GM18511 (cell line): ENCODE measurements around the gene CEP295NL.
"Not testable (repeated sequence)": the region's sequence is repeated elsewhere in the genome, so short reads cannot be mapped to it uniquely, and the experiment has no call there.

ENCODE experiments used
- ATAC-seq: cut with Tn5 transposase; IDR thresholded peaks from one replicate; pipeline ENCODE4 v1.9.1; 2021; ENCODE audit warnings: mild to moderate bottlenecking, moderate library complexity; ENCODE audit not compliant: unreplicated experiment

CEP295NL gene

GRCh38 chr17:78903101-78903779, at the start of gene CEP295NL:
Gene CEP295NL, minus strand, starts transcription at chr17:78903201. Its CDS starts 1,373 bp downstream, at chr17:78901828.
- no peak for ATAC-seq

GRCh38 chr17:78952706-78953105, 49.7 kb upstream of the CEP295NL start:
- ATAC-seq, result no peak

- no peak for ATAC-seq
Observed at GRCh38 chr17:78951967-78952551, 49.1 kb upstream of the CEP295NL start.

- no peak for ATAC-seq
Observed at GRCh38 chr17:78950870-78951269, 47.9 kb upstream of the CEP295NL start.

DNA sequence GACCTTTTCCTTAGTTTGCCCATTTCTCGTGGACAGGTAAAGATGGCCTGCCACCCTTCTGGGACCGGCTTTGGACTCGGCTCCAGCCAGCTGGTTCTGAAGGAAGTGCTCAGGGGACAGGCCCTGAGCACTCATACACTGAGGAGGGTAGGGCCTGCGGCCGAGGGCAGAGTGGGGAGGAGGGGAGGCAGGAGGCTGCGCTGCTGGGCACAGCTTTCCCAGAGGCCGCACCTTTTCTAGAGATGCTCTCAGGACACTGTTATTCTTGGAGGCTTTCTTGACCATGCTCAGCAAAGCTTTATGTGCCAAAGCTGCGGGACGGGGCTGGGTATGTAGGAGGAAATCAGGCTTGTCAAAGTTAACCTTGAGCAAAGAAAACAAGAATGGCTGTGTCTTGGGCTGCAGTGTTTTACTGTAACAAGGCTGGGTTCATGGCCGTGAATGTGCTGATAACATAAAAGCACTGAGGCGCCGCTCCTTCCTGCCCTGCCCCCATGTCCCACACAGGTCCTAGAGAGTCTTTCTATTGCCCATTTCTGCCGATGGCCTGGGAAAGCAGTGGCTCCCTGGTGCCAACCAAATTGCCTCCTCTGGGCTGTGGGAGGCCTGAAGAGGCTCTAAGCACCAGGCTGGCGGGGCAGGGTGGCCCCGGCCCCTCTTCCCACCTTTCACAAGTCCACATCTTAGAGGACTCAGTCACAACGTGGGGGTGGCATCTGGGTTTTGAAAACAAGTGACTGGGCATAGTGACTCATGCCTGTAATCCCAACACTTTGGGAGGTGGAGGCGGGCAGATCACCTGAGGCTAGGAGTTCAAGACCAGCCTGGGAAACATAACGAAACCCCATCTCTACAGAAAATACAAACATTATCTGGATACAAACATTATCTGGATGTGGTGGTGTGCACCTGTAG, 44.5 kb upstream of the CEP295NL start:
- ATAC-seq, result no peak

GRCh38 chr17:78946631-78947030, 43.6 kb upstream of the CEP295NL start:
- ATAC-seq, result no peak

DNA sequence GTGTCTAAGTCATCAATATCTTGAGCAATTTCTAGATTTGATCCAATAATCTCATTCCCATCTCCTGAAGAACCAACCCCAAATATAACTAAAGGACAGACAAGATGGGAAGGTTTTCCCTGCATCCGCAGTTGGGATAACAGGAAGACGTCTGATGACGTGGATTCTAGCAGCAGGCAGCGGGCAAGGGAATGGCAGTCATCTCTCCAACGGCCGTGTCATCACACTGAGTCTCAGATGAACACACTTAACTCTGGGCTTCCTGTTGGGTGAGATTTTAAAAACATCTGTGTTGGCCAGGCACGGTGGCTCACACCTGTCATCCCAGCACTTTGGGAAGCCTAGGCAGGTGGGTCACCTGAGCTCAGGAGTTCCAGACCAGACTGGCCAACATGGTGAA, 43.1 kb upstream of the CEP295NL start:
- no peak for ATAC-seq

DNA sequence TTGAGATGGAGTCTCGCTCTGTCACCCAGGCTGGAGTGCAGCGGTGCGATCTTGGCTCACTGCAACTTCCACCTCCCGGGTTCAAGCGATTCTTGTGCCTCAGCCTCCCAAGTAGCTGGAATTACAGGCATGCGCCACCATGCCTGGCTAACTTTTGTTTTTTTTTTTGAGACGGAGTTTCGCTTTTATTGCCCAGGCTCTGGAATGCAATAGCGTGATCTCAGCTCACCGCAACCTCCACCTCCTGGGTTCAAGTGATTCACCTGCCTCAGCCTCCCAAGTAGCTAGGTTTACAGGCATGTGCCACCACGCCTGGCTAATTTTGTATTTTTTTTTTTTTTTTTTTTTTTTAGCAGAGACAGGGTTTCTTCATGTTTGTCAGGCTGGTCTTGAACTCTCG, 42.5 kb upstream of the CEP295NL start:
- ATAC-seq, result not testable (repeated sequence)

DNA sequence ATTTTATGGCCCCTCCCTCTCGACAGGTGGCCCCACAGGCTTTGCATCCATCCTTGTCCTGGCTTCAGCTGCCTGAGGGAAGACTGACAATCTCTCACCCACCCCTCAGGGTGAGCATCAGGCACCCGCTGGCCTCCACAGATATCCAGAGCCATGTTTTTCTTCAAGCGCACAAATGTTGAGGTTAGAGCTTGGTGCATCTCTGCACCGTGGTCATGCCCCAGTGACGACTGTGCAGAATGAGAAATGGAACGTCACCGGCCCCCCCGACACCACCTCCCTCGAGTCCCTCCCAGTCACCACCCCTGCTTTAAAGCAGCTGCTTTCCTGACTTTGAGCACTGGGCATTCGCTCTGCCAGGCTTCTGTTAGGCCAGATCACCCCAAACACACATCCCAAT, 42.0 kb upstream of the CEP295NL start:
- ATAC-seq, result no peak

GRCh38 chr17:78944026-78944425, 41.0 kb upstream of the CEP295NL start:
- no peak for ATAC-seq

- no peak for ATAC-seq
Observed at GRCh38 chr17:78940708-78941107, 37.7 kb upstream of the CEP295NL start.

DNA sequence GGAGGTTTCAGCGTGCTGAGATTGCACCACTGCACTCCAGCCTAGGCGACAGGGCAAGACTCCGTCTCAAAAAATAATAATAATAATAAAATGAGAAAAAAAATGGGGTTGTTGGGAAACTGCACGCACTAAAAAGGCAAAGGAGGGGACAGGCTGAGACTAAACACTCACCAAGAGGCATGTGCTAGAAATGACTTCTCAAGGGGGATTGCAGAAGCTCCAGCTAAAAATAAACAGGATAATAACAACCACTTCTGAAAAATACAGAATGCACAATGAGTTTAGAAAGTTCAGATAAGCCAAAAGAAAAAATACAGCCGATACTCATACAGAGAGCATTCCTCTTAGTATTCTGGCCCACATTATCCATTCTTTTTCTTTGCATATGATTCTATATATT, 37.3 kb upstream of the CEP295NL start:
- no peak for ATAC-seq

DNA sequence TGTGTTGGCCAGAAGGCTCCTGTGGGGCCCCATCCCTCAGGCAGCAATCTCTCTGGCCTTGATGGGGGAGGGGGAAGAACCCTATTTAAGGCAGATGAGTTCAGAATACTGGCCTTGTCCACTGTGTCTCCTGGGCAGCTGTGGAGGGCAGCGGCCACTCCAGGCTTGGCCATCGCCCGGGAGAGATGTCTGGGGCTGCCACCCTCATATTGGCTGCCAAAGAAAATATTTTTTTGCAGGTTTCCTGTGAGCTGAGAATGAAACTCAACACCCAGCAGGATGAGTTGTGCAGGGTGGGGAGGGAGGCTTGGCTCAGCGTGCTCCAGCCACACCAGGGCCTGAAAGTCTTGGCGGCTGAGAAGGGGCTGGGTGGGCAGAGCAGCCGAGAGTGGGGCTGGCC, 36.6 kb upstream of the CEP295NL start:
- ATAC-seq, result no peak

- ATAC-seq, result no peak
Observed at GRCh38 chr17:78937561-78937960, 34.6 kb upstream of the CEP295NL start.

DNA sequence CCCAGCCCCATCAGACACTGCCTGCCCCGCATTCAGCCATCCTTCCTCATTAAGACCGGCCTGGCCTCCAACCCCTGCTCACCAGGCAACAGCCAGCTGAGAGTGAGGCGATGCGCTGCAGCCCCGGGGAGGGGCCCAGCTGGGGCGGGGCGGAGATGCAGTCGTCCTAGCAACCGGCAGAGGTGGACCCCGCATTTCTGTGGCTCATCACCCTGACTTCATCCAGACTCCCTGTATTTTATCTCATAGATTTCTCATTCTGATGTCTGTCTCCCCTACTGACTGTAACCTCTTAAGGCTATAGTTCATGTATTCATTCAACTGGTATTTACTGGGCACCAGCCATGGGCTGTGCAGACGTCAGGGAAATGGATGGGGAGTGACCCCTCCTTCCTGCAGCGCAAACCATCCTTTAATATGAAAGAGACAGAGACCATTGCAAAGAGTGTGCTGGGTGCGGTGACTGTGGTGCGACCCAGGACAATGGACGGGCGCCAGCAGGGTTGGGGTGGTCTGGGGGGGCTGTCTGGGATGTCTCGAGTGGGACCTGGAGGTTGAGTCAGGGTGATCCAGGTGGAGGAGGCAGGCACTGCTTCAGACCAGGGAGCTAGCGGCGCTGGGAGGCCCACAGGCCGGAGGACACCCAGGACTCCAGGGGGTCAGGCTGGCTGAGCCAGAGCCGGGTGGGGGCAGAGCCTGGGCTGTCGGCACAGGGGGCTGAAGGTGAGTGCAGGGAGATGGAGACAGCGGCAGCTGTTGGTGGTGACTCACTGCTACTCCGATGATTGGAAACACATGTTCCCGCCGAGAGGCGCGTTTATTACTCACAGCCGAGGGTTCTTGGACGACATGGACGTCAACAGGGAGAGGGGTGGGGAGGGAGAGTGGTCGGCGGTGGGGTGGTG, 32.7 kb upstream of the CEP295NL start:
- no peak for ATAC-seq

DNA sequence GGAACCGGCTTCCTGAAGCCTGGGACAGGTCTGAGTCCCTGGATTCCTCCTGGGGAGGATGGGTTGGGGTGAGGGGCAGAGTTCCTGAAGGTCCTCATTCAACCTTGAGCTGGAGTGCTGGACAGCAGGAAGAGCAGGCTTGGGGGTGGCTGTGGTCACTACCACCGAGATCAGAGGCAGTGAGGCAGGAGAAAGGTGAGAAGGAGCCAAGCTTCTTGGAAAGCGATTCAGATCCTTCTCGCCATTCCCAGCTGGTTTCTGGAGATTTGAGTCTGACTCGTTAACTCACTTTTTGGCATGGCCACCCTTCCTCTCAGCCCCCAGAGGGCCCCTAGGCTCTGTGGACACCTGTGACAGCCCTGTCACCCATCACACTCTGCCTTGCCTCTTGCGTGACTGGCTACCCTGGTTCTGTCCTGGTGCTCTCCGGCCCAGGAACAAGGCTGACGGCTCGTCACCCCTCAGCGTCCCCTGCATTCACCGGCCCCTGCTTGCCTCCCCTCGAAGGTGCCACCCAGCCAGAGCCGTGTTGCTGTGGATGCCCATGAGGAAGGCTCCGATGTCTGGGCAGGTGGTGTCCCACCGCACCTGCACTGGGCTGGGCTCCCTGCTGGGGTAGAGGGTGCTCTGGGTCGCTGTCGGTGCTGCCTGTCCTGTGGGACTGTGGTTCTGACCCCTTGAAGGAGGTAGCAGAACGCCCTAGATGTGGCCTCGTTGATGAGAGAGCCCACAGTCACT, 31.8 kb upstream of the CEP295NL start:
- no peak for ATAC-seq

DNA sequence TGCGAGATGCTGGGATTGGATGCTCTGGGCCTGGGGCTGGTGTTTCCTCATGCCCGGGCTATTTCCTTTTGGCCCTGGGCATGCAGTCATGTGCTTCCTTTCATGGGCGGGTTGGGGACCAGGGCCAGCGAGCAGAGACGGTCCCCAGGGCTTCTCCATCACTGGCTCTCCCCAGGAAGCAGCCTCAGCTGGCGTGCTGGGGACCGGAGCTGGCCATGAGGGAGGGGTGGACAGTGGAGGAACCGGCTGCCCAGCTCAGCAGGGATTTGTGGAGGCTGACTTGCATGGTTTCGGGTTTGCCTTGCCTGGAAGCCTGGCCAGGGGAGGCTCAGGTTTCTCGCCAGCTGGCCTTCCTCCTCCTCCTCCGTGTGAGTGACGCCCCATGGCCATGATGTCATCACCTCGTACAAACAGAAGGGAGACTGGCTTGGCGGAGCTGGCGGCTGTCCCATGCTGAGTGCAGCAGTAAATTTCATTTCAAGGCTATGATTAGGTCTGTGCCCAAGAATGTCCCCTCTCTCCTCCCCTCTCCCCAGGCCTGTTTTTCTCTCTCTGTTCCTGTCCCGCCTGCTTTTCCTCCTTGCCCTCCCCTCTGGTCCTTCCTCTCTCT, 31.1 kb upstream of the CEP295NL start:
- no peak for ATAC-seq

DNA sequence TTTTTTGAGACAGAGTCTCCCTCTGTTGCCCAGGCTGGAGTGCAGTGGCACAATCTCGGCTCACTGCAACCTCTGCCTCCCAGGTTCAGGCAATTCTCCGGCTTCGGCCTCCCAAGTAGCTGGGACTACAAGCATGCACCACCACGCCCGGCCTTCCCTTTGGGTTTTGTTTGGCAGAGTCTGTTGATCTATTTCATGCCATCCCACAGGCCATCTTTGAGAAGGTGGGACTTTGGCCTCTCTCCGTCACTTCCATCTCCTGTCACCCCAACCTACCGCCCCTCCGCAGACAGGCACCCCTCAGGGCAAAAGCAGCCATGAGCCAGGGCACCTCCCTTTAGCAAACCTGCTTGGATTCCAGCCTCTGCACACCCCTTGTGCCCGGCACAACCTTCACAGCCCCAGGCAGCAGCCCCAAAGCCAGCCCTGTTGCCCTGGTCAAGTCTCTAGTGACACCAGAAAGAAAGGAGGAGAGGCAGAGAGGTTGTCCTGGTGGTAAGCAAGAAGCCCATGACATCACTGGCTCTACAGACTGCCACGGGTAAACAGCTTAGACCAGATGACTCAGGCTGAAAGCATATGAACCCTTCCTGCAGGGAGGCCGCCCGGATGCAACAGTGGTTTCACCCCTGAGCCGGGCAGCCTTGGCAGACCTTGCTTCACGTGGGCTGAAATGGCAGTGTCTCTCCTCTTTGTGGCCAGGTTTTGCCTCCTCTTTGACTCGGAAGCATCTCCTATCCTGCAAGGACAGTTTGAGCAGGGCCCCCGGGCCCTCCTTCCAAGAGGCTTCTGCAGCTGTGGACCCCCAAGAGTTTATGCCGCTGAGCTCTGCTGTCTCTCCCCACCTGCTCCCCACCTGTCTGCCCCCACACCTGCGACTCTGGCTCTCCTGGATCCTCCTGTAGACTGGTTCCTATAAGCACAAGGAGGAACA, 30.3 kb upstream of the CEP295NL start:
- ATAC-seq, result no peak
